Right atrium auricular region (tissue), 2 donors: ENCODE results near the gene OR2AG1. TPM values are rescaled to one million over a fixed set of nuclear protein-coding genes. Genes with fewer than 3 reads are reported as not detected.

Experiments
- total RNA-seq, 2 donors: library from RNA; depleted of rRNA; stranded (reverse); fragments of >200 nt; gene quantifications; one replicate each; pipeline ENCODE4 v1.1.0, GENCODE V29; 2016

OR2AG1 gene
- total RNA-seq, 2 donors from 2014 or later: not detected

Other genes with a start within 250 kb of the OR2AG1 start
- 10 to 100 TPM in 1 of 2 donors, 1 to 10 TPM in 1; 9.7 to 12.2 TPM for gene RRP8, start 179.4 kb upstream of the OR2AG1 start, total RNA-seq
- 100 to 1,000 TPM; 142 to 193 TPM for gene ILK, start 179.2 kb upstream of the OR2AG1 start, total RNA-seq
- 10 to 100 TPM; 26.6 to 54.0 TPM for gene TAF10, start 170.8 kb upstream of the OR2AG1 start, total RNA-seq
- gene TPP1, start 163.6 kb upstream of the OR2AG1 start, total RNA-seq: 10 to 100 TPM; 48.8 to 83.1 TPM
- 10 to 100 TPM in 1 of 2 donors, 1 to 10 TPM in 1; 9.3 to 23.0 TPM for gene DCHS1, start 127.2 kb upstream of the OR2AG1 start, total RNA-seq
- gene MRPL17, start 99.7 kb upstream of the OR2AG1 start, total RNA-seq: 10 to 100 TPM; 30.8 to 97.8 TPM
- not detected for gene OR2AG2, start 11.0 kb upstream of the OR2AG1 start, total RNA-seq
- gene OR6A2, start 16.7 kb downstream of the OR2AG1 start, total RNA-seq: not detected
- gene OR10A5, start 62.7 kb downstream of the OR2AG1 start, total RNA-seq: not detected
- gene OR10A2, start 80.0 kb downstream of the OR2AG1 start, total RNA-seq: not detected
- gene OR10A4, start 93.6 kb downstream of the OR2AG1 start, total RNA-seq: not detected
- gene OR2D2, start 109.5 kb downstream of the OR2AG1 start, total RNA-seq: not detected
- gene OR2D3, start 138.0 kb downstream of the OR2AG1 start, total RNA-seq: not detected
- 1 to 10 TPM in 1 of 2 donors, under 1 TPM in 1; 0.63 to 1.5 TPM for gene ZNF215, start 143.4 kb downstream of the OR2AG1 start, total RNA-seq
- 1 to 10 TPM in 1 of 2 donors, under 1 TPM in 1; 0.74 to 1.3 TPM for gene ZNF214, start 237.3 kb downstream of the OR2AG1 start, total RNA-seq
- not detected for gene NLRP14, start 237.5 kb downstream of the OR2AG1 start, total RNA-seq